GM13977 (cell line): ENCODE data around the gene AMPD3.

Experiments
- DNase-seq: peaks from one replicate; pipeline ENCODE4 v3.0.0; 2012; ENCODE audit warnings: low spot score
- in situ Hi-C: fragments of 300-500 bp; cut with MboI; formaldehyde crosslinking; loops from one replicate; pipeline ENCODE4 v1.12.0; 2022; ENCODE audit warnings: low sequenced_read_pairs, low pct_unique_long_range_greater_than_20kb, mixed read lengths, inconsistent platforms; ENCODE audit not compliant: unreplicated experiment
- TF ChIP-seq, protein P1 (sequence below): IDR thresholded peaks from 2 replicates; pipeline ENCODE4 v1.5.1; 2012; ENCODE audit warnings: mild to moderate bottlenecking, control low read depth; ENCODE audit not compliant: insufficient read depth; ENCODE audit errors: extremely low read depth, missing control alignments

AMPD3 gene

DNA sequence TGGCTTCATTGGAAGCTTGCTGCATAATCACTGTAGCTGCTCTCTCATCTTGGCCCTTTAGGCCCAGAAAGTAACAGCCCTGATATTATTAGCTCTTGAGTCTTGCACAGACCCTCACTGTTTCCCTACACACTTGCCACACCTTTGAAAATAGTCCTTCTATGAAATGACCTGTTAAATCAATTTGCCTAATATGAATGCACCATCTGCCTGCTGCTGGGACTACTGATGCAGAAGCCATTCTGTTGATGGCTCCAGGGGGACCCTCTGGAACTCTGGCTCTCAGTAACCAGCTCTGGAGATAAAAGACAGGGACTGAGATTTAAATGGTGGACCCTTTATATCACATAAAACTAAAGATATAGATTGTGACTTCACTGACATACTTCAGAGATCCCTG is 14.7 kb upstream of the AMPD3 start:
- in situ Hi-C loops = no loop called here
- DNase-seq = no peak
- TF ChIP-seq, protein P1, sequence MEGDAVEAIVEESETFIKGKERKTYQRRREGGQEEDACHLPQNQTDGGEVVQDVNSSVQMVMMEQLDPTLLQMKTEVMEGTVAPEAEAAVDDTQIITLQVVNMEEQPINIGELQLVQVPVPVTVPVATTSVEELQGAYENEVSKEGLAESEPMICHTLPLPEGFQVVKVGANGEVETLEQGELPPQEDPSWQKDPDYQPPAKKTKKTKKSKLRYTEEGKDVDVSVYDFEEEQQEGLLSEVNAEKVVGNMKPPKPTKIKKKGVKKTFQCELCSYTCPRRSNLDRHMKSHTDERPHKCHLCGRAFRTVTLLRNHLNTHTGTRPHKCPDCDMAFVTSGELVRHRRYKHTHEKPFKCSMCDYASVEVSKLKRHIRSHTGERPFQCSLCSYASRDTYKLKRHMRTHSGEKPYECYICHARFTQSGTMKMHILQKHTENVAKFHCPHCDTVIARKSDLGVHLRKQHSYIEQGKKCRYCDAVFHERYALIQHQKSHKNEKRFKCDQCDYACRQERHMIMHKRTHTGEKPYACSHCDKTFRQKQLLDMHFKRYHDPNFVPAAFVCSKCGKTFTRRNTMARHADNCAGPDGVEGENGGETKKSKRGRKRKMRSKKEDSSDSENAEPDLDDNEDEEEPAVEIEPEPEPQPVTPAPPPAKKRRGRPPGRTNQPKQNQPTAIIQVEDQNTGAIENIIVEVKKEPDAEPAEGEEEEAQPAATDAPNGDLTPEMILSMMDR = no peak

DNA sequence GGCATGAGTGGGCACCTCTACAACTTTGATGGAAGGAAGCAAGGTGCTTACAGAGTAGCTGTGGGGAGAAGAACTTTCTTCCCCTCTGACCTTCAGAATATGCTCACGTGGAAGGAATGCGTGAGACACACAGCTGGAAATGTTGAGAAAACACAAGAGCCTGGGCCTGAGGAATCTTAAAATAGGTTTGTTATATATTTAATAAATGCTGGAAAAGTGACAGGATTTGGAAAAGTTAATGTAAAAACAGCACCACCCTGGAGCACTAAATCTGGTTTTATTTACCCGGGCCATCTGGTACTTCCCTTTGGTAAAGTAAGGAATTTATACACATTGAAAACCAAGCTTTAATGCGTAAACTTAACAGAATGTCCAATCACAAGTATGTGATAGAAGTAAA is 14.0 kb upstream of the AMPD3 start:
- TF ChIP-seq, protein P1 = no peak
- in situ Hi-C loops = no loop called here
- DNase-seq = no peak

DNA sequence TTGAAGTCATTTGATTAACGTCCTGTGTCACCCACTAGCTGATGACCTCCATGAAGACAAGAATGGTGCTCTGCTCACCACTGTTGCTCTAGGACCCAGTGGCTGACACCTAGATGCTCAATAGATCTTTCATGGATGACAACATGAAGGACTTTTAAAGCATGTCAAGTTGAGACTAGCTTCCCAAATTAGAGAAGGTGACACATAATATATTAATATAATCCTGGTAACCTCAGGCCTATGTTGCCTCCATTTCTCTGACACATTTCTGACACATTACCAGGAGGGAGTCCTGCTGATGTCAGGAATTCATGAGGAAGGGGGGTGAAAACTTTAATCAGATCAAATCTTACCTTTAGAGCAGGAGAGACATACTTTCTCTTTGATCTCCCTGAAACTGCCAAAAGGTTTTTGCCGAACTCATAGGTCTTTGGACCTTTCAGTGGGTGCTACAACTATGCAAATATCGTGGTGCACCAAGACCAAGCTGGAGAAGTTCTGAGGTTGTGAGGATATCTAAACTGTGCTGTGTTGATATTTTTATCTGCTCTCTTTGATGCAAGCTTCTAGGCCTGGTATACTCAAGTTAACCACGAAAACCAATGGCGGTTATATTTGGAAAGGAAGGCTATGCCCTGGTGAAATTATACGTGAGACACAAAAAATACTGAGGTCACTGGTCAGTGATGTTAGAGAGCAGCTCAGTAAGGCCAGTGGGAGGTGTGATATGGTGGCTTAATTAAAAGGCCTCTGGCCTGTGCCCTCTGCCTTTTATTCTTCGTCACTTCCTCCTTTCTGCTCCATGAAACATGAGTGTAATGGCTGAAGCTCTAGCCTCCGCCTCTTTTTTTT is 13.2 kb upstream of the AMPD3 start:
- DNase-seq = peak; percentile 74
- TF ChIP-seq, protein P1 = no peak
- in situ Hi-C loops = no loop called here

DNA sequence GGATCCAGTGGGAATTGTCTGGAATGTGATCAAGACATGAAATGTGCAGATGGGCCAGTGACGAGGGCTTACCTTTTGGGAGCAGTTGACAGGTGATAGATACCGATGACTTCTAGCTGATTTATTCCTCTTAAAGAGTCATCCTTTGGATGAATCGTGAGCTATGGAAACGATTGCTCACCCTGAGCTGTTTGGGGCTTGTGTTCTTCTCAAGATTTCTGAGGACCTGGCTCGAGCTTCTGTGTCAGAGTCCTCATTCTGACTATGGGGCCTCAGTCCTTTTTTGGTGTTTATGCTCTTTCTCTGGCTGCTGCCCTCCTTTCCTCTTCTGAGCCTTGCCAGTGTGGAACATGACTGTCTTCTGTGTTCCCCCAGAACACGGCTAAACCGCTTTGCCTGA is 11.9 kb upstream of the AMPD3 start:
- no peak for DNase-seq
- TF ChIP-seq, protein P1 = no peak
- in situ Hi-C loops = no loop called here

DNA sequence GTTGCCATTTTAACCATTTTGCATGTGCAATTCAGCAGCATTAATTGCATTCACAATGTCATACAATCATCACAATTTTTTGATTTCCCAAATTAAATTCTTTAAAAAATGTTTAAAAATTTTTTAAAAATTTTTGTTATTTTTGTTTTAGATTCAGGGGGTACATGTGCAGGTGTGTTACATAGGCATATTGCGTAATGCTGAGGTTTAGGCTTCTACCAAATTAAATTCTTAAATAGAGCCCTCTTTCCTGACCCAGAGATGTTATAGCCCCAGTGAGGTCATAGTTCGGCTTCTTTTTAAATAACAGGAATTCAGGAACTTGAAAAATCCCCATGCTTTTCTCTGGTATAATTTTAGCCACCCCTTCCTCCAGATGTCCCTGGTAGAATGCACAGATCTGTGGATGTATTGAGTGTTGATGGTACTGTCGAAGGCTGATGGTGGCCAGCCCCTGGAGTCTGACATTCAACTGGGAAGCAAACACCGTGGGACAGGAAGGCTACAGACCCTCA is 11.3 kb upstream of the AMPD3 start:
- DNase-seq = no peak
- in situ Hi-C loops = no loop called here
- TF ChIP-seq, protein P1 = no peak

DNA sequence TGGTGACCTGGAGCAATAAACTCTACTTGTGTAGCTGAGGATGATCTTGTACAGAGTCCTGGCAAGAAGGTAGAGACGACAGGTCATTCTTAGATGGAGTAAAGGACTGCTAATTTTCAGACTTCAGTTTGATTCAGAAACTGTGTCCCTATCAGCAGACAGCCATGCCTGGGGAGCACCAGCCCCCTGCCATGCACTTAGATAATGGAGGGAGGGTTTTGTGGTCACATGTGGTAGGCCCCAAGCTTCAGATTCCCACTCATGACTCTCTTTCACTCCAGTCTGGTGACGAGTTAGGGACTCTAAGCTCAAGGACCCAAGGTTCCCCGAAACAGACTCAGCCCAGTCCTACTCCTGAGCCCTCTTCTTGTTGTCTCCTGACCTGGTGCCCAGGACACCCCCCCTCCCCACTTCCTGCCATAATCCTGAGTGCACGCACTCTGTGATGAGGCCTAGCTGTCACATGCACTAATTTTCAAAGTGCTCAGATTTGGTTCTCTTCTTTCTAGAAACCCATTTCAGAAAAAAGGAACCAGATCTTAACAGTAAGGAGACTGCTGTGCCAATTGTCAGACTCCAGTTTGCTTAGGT is 10.2 kb upstream of the AMPD3 start:
- no peak for DNase-seq
- TF ChIP-seq, protein P1 = no peak
- in situ Hi-C loops = no loop called here
